ENCODE measurements around the gene PTPRN2.

GRCh38 chr7:158024881-158025280, 562.7 kb downstream of the PTPRN2 start:
- TF ChIP-seq EZH2 (IDR thresholded peaks at IDR 0.05; ENCODE audit: borderline replicate concordance, low read depth, low read length, poor library complexity, severe bottlenecking) = no peak
- no peak for TF ChIP-seq CTCF (conservative IDR thresholded peaks at IDR 0.05; ENCODE audit: low read depth, low read length)

All from A673 (cell line).